Activated effector memory CD4-positive, alpha-beta T cell treated with anti-CD3 and anti-CD28 coated beads, Interleukin-2, amount 50 U/mL, for 16 hours (primary cell): ENCODE data around the gene VPS52.
"Not testable (repeated sequence)": the region's sequence is repeated elsewhere in the genome, so short reads cannot be mapped to it uniquely, and the experiment has no call there.

Experiments
- DNase-seq: peaks from one replicate; pipeline ENCODE4 v3.0.0-alpha.2; 2020

Gene VPS52

DNA sequence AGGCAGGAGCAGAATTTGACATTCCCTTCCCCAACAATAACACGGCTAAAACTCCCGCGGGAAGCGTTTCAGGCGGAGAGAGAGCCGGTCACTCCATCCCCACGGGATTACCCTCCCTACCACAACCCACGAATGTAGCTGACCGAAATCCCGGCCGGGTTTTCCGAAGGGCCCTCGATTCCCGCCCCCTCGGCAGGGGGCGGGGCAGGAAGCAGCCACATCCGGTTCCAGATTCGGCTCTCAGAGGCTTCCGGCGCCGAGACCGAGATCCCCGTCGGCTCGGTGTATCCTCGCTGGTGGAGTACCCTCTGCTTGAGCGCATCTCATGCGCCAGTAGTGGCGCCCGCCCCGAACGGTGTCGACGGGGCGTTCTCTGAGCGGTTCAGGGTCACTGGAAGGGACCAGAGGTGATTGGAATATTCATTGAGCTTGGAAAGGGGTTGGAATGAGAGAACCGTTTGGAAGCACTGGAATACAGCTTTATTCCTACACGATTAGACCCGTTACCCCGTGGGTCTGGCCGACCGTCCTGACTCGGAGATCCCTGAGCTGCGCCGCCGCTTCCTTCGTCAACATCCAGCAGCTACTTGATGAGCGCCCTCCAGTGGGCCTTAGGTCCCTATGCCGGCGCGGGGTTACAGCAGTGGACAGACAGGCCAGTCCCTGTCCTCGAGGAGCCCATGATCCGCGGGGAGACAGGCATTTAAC lies 27.7 kb upstream of the VPS52 start:
- DNase-seq, result peak; percentile 97

DNA sequence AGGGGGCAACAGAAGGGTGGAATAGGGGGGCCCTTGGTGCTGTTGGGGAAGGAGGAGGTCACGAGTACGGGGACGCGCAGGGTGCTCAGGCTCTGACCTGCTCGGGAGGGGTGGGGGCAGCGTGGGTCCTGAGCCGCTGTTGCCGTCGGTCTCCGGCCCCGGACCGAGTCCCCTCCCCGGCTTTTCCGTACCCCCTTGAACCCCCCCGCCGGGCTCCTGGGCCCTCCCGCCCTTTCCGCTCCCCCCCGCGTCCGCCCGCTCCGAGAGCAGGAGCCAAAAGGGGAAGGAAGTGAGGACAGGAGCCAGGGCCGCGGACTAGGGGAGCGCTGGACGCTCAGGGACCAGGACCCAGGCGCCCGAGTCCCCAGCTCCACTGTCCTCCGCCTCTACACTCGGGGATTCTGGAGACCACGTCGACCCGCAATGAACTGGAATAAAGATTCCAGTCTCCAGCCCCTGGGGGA lies 27.1 kb upstream of the VPS52 start, which contains the start of gene RGL2:
TSS of gene RGL2 (minus strand) at position 170 of the 464 bp plus-strand sequence. CDS start 332 bp downstream, outside the sequence.
- DNase-seq, result peak; percentile 88

GRCh38 chr6:33297956-33298772 lies 26.5 kb upstream of the VPS52 start:
- peak; percentile 82 for DNase-seq

GRCh38 chr6:33297406-33297955 lies 25.8 kb upstream of the VPS52 start:
- DNase-seq, result no peak

- DNase-seq, result no peak
Observed at GRCh38 chr6:33296797-33297405, 25.2 kb upstream of the VPS52 start.

GRCh38 chr6:33295621-33296369 lies 24.1 kb upstream of the VPS52 start:
- no peak for DNase-seq

DNA sequence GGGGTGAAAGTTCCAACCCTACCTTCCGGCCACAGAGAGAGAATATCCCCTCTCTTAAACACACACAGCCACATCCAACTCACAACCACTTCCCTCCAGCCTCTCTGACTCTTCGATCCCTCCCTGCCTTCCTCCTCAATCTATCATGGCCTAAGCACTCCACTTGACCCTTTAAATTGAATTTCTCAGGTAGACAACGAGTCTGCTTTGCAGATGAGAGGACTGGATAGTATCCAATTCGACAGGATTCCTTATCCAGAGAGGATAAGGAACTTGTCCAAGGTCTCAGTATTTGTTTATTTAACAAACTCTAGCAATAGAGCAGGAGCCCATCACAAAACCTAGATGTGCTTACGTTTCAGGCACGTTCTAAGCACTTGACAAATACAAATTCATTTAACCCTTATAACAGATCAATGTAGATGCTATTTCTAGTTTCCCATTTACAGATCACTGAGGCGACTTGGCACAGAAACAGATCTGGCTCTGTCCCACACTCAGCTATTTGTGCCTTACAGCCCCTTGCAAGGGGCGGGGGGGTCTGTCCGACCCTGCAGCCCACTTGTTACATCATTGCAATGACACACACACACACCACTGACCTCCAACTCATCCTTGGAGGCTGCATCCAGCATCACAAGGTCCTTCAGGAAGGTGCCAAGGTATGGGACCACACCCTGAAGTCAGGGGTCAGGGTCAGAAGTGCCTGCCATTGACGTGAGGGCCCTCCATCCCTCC lies 22.6 kb upstream of the VPS52 start:
- DNase-seq, result no peak

DNA sequence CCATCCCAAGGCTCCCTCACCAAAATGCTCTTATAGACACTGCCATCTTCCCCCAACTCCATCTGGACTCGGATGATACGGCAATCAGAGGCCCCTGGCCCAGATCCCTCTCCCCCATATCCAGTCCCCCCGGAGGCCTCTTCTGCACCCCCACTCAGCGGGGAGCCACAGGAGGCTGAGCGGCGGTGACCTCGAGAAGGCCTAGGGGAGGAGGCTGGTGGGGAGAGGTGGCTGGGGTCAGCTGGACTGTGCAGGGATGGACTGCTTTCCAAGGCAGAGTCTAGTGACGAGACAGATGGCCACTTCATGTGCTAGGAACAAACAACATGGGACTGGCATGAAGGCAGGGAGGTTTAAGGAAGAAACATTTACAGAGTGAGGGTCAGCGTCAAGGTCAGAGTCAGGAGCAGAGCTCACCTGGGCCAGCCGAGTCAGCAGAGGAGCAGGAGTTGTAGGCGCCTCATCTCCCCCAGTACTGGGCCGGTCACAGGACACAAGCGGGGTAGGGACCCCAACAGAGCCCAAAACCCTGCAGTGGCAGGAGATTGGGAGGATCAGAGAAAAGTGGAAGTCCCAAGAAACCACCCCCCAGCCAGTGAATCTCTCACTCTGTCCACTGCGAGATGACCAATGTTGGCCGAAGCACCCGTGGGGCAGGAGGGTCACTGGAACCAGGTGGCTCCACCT lies 21.5 kb upstream of the VPS52 start:
- no peak for DNase-seq

- no peak for DNase-seq
Observed at GRCh38 chr6:33290459-33290858, 18.8 kb upstream of the VPS52 start.

GRCh38 chr6:33289784-33290315 lies 18.2 kb upstream of the VPS52 start:
- no peak for DNase-seq

- peak; percentile 93 for DNase-seq
Observed at GRCh38 chr6:33288921-33289783, 17.5 kb upstream of the VPS52 start, which contains the start of the genes PFDN6 and WDR46. Gene PFDN6 (plus strand): TSS chr6:33289601. CDS start chr6:33289857, 256 bp downstream. Gene WDR46 (minus strand): TSS chr6:33289239. CDS start chr6:33289170, 69 bp downstream.

DNA sequence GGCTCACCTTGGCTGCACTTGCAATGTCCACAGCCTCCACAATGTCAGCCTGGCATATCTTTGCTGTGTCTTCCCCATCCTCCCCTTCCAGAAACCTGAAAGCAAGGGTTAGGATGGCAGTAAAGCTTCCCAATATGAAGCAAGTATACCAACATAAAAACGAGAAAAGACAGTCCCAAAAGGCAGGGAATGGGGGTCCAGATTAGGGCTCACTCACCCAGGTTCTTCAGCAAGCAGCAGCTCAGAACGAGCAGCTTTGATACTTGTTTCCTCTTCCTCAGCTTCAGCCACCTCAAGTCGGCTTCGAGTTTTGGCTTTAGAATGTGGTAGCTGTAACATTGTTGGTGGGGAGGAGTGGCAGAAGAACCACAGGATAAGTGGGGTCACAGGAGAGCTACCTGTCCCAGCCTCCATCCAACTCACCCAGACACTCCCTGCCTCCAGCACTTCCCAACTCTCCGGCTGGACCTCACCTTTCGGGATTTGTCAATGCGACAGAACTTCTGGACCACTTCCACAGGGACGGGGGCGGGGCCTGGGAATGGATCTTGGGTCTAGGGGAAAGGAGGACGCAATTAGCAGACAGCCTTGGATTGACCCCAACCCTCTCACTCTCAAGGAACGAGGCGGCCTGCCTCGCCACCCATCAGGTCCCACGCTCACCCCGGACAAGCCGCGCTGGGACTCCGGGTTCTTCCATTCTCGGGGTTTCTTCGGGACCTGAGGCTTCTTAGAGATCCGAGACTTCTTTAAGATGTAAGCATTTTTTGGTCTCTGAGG lies 16.7 kb upstream of the VPS52 start:
- DNase-seq, result no peak

DNA sequence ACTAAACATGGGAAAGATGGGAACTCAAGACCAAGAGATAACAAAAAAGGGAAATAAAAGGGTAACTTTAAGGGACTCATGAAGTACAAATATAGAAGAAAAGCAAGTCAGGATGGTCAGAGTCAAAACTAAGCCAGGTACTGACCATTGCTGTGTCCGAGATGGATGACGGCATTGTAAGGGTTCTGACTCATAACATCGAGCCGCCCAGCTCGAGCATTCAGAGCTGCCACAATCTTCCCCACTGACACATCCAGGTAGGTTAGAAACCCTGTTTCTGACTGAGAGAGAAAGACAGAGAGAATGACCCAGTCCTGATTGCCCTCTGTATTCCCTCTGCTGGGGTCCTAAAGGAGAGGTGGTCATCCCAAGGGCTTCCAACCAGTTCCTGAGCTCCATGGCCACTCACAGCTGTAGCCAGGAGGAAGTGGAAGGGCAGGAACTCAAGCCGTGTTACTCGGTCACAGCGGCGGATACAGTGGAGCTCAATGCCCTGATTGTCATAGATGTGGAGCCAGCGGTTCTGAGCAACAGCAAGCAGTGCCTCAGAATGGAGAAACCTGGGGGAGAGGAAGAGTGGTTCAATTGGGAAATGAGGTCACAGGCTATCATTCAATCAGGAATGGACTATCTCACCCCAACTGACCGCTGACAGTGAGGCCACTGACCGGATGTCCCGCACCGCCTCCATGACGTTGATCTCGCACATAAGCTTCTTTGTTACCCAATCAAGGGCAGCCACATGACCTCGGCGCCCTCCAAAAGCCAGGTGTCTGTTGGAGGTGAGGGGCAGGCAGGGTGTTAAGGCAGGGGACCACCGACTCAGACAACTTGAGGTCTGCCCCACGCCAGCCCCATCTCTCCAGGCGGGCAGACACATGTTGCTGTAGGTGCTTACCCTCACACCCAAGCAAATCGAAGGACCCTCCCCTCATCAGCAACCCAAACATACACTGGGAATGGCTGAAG lies 15.6 kb upstream of the VPS52 start:
- no peak for DNase-seq

GRCh38 chr6:33285214-33285613 lies 13.5 kb upstream of the VPS52 start:
- not testable (repeated sequence) for DNase-seq

DNA sequence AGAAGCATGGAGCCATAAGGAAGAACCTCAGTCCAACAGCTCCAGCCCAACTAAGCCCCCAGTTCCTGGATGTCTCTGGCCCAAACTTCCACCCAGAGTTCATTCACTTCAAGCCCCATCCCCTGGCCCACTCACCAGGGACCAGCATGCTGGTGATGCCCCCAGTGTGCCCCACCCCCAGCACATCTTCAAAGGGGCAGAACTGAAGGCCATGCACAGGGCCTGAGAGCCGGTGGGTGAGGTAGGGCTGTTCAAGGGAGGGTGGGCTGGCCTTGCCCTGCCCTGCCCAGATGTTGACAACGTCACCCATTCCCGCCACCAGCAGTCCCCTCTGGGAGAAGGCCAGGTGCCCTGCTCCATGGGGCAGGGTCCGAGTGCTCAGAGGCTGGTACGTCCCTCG lies 8.9 kb upstream of the VPS52 start:
- no peak for DNase-seq

GRCh38 chr6:33279971-33280511 lies 8.4 kb upstream of the VPS52 start:
- no peak for DNase-seq

DNA sequence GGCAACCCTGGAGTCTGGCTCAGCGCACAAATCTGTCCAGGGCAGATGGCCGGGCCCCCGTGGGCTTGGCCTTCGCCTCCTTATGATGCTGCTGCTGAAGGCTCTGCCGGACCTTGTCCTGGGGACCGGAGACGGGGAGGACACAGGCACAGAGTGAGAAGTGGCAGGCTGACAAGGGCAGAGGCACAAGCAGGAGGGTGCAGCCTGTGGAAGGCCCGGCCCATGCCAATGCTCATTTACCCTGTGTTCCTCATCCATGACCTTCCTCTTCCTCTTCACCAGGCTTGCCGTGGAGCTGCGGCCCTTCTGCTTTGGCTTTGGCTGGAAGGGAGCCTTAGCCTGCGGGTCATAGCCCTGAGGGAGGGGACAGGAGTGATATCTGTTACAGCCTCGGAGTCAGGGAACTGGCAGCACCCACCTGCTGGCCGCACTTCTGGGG lies 7.6 kb upstream of the VPS52 start:
- no peak for DNase-seq
